Subcutaneous adipose tissue (tissue), 4 donors: ENCODE measurements around the gene RANBP6. TPM values are rescaled to one million over a fixed set of nuclear protein-coding genes. Genes with fewer than 3 reads are reported as not detected.

Source experiments
- total RNA-seq, 4 donors: library from RNA; depleted of rRNA; stranded (reverse); fragments of >200 nt; gene quantifications; one replicate each; pipeline ENCODE4 v1.1.0, GENCODE V29; 2016
- TF ChIP-seq, protein P1 (sequence below): fragments of 450-650 bp; IDR thresholded peaks from one replicate; pipeline ENCODE4 v1.5.1; 2016; ENCODE audit warnings: low read depth, mild to moderate bottlenecking, control low read depth, antibody characterized with exemption, moderate library complexity

The RANBP6 gene
- 10 to 100 TPM; 10.4 to 24.3 (median 14.8) TPM for total RNA-seq

DNA sequence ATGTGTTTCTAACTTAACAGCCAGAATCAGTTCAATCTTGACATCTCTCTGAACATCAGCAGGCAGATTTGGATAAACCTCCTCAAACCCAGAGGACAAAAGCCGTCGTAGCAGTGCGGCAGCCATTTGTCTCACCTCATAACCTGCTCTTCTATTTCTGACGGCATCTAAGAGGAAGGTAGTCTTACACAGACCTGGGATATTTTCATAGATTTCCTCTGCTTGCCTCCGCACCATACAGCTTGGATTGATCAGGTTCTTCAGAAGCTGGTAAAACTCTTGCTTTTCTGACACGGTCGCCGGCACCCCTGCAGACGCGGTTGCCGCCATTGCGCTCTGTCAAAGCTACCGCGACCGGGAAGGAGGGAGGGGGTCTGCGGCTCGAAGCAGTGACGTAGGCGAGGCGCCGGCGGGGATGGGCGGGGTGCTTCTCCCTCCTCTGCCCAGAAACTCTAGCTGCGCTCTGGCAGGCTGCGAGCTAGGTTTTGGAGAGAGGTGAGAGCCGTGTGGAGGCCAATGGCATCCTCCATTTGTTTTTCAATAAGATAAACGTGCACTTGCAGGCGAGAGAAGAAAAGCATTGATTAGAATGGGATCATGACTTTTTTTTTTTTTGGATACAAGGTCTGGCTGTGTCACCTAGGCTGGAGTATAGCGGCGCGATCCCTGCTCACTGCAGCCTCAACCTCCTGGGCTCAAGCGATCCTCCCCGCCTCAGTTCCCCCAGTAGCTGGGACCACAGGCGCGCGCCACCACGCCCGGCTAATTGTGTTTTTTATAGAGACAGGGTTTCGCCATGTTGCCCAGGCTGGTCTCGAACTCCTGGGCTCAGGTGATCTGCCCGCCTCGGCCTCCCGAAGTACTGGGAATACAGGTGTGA lies at the start of gene RANBP6:
TSS of gene RANBP6 (minus strand) at position 347 of the 880 bp plus-strand sequence. CDS start at position 330, 17 bp downstream.
- TF ChIP-seq, protein P1, sequence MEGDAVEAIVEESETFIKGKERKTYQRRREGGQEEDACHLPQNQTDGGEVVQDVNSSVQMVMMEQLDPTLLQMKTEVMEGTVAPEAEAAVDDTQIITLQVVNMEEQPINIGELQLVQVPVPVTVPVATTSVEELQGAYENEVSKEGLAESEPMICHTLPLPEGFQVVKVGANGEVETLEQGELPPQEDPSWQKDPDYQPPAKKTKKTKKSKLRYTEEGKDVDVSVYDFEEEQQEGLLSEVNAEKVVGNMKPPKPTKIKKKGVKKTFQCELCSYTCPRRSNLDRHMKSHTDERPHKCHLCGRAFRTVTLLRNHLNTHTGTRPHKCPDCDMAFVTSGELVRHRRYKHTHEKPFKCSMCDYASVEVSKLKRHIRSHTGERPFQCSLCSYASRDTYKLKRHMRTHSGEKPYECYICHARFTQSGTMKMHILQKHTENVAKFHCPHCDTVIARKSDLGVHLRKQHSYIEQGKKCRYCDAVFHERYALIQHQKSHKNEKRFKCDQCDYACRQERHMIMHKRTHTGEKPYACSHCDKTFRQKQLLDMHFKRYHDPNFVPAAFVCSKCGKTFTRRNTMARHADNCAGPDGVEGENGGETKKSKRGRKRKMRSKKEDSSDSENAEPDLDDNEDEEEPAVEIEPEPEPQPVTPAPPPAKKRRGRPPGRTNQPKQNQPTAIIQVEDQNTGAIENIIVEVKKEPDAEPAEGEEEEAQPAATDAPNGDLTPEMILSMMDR = no peak

DNA sequence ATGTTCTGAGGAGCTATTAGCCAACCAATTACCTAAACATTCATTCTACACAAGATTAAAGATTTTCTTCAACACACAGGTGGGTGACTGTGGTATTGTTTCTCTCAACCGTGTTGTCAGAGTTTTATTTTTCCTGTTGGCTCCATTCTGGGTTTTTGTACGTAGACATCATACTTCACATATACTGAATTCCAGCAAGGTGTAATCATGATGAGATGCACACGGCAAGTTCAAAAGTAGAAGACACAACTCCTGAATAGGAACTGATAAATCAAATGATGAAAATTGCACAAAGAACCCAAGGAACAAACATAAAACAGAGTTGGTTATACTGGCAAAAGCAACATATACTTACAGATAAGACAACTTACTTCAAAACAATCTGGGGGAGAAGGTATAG lies 40.2 kb upstream of the RANBP6 start:
- TF ChIP-seq, protein P1 = no peak

DNA sequence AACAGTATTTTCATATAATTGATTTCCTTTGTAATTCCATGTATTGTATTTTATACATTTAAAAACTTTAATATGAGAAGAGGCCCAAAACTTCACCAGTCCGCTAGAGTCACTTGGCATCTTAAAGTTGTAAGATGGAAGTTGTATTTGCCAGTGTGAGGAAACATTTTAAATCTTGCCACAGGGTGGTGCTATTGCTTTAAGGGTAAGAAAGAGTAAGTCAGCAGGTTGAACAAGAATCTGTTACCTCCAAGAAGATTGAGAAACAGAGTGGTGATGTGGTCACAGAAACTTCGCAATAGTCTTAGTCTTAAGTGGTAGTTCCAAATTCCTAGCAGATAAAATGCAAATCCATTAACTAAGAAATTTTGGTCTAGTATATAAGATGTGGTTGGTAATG lies 39.8 kb upstream of the RANBP6 start:
- TF ChIP-seq, protein P1 = no peak

DNA sequence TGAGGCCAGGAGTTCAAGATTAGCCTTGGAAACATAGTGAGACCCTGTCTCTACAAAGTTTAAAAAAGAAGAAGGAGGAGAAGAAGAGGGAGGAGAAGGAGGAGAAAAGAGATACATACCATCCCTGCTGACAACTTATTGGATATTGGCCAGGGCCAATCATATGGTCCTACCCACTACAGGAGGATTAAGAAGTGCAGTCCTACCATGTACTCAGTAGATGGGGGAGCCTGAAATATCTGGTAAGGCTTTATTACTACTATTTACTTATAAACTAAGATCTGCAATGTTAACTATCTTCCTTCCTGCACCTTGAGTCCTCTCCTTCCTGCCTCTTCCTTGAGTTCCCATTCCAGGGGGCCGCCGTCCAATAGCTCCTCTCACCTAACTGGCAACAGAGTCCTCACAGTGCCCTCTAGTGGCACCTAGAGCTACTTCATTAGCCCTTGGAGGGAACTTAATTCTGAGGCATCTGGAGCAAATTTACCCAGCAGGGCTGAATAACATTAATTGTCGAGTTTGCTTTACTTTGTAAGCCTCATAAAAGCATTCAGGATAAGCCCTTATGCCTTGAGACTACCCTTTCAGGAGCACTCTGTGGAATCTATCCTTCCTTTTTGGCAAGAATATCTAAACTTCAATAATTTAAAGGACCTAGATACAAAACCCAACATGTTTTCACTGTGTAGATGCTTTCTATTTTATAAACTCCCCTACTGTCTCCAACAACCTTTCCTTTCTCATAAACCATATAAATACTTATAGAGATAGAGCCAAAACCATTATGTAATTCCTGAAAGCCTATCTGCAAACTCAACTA lies 39.1 kb upstream of the RANBP6 start:
- TF ChIP-seq, protein P1 = no peak

DNA sequence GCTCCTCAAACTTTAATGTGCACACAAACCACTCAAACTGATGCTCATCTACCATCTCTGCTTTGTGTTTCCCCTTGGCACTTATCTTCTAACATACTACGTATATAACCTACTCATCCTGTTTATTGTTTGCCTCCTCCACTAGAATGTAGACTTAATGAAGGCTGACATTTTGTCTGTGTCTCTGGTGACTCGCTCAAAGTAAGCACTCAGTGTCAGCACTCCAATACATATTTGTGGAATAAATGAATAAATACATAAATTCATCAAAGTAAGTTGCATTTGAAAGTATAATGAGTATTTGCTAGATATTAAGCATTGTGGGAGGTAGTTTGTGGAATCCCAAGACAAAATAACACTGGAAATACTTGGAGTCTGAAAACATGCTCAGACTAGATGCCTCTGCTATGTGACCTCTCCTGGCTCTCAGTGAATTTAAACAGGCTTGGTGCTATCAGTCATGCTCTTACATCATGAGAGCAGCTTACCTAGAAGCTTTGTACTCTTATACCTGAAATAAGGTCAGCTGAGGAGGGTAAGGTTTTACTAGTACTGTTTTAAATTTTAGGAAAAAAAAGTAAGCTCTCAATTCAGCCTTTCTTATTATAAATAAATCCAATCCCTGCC lies 37.0 kb upstream of the RANBP6 start:
- TF ChIP-seq, protein P1 = no peak

DNA sequence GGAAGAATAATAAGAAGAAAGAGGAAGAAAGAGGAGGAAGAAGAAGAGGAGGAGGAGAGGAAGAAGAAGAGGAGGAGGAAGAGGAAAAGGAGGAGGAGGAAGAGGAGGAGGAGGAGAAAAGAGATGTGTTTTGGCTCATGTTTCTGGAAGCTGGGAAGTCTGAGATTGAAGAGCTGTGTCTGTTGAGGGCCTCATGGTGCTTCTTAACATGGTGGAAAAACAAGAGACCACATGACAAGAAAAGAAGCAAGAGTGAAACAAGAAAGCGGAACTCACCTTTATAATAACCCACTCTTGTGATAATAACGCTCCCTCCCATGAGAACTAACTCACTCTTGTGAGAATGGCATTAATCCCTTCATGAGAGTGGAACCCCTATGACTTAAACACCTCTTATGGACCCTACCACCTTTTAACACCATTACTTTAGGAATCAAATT lies 36.1 kb upstream of the RANBP6 start:
- TF ChIP-seq, protein P1 = no peak
